Effector memory CD8-positive, alpha-beta T cell (primary cell): Measurements from ENCODE around the gene RAI1.

Source experiments
- ATAC-seq: fragments of 150-1000 bp; cut with Tn5 transposase; replicated peaks from 2 replicates; pipeline ENCODE4 v1.10.0; 2021; ENCODE audit warnings: mild to moderate bottlenecking, moderate library complexity
- DNase-seq, 3 experiments: peaks; one replicate each; pipeline ENCODE4 v3.0.0; 2021
- H3K27ac Mint-ChIP-seq, 2 donors: one replicate each; pipeline ENCODE4 v1.8.0; 2022; ENCODE audit warnings: mild to moderate bottlenecking in 2 of 2, mixed read lengths in 2 of 2, moderate library complexity in 2 of 2
- H3K27me3 Mint-ChIP-seq, 2 donors: one replicate each; pipeline ENCODE4 v1.8.0; 2022; ENCODE audit warnings: mixed read lengths in 2 of 2
- H3K36me3 Mint-ChIP-seq: one replicate; pipeline ENCODE4 v1.8.0; 2022; ENCODE audit warnings: mild to moderate bottlenecking, moderate library complexity, mixed read lengths; ENCODE audit not compliant: insufficient read depth
- H3K4me1 Mint-ChIP-seq, 2 donors: one replicate each; pipeline ENCODE4 v1.8.0; 2022; ENCODE audit warnings: low read depth in 2 of 2, mixed read lengths in 2 of 2
- H3K4me3 Mint-ChIP-seq, 2 donors: one replicate each; pipeline ENCODE4 v1.8.0; 2022; ENCODE audit warnings: mild to moderate bottlenecking in 2 of 2, mixed read lengths in 2 of 2, moderate library complexity in 2 of 2
- H3K9me3 Mint-ChIP-seq, 2 donors: one replicate each; pipeline ENCODE4 v1.8.0; 2022; ENCODE audit warnings: mixed read lengths in 2 of 2

Gene RAI1

GRCh38 chr17:17736205-17737183 lies 55.2 kb downstream of the RAI1 start:
- Mint-ChIP-seq H3K9me3 (no peaks in the 10 kb centered on the region), H3K4me1 (peaks cover 26 to 30% of the 10 kb centered on the region in 2 donors), H3K27me3 (no peaks in the 10 kb centered on the region), H3K27ac (peak overlapping the region in 1 of 2 donors; percentile 88), H3K4me3 (no peak overlapping the region), H3K36me3 (no peaks in the 10 kb centered on the region)
- ATAC-seq (no peak), DNase-seq (no peak)

GRCh38 chr17:17737961-17738894 lies 57.0 kb downstream of the RAI1 start:
- DNase-seq (no peak), ATAC-seq (no peak)
- Mint-ChIP-seq H3K36me3 (no peaks in the 10 kb centered on the region), H3K27ac (peak overlapping the region in 1 of 2 donors; percentile 60), H3K27me3 (no peaks in the 10 kb centered on the region), H3K4me3 (no peak overlapping the region), H3K9me3 (no peaks in the 10 kb centered on the region), H3K4me1 (peaks cover 26 to 28% of the 10 kb centered on the region in 2 donors)

- H3K4me3 Mint-ChIP-seq: no peak overlapping the region
- no peaks in the 10 kb centered on the region for H3K9me3 Mint-ChIP-seq
- H3K27me3 Mint-ChIP-seq: no peaks in the 10 kb centered on the region
- no peaks in the 10 kb centered on the region for H3K36me3 Mint-ChIP-seq
- H3K4me1 Mint-ChIP-seq: peaks cover 23 to 25% of the 10 kb centered on the region in 2 donors
- ATAC-seq: no peak
- DNase-seq: no peak
- peak overlapping the region in 1 of 2 donors; percentile 21 for H3K27ac Mint-ChIP-seq
Observed at GRCh38 chr17:17738901-17739300, 57.6 kb downstream of the RAI1 start.

GRCh38 chr17:17739388-17740066 lies 58.3 kb downstream of the RAI1 start:
- no peak overlapping the region for H3K4me3 Mint-ChIP-seq
- H3K9me3 Mint-ChIP-seq: no peaks in the 10 kb centered on the region
- no peak for ATAC-seq
- no peaks in the 10 kb centered on the region for H3K36me3 Mint-ChIP-seq
- no peaks in the 10 kb centered on the region for H3K27me3 Mint-ChIP-seq
- DNase-seq: no peak
- H3K4me1 Mint-ChIP-seq: peaks cover 22% of the 10 kb centered on the region in 2 donors
- H3K27ac Mint-ChIP-seq: peak overlapping the region in 1 of 2 donors; percentile 21

DNA sequence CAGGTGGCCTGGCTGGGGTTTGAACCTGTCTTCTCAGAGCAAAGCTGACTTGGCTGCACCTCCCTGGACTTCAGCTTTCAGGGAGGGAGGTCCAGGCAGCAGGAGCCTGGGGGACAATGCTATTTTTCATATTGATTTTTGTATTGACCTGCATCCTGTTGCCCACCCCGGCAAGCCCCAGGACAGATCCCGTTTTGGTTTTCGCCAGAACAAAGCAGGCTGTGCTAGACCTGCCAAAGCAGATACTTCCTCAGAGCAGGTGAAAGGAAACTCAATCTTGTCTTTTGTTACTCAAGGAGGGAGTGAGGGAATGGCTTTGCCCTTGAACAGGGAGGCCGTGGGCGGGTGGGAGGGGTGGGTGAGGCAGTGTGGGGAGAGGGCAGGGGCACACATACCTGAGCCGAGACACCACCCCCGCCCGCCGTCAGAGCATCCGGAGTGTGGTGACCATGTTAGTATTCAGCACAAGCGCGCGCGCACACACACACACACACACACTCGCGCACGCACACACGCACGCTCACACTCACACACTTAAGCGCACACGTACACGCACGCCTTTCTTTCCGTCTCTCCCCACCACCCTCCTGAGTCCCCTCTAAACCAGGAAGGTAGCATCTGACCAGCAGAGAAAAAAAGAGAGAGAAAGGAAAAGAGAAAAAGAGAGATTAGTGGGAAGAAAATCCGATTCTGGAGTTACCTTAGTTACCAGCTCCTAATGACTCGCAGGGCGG lies 59.5 kb downstream of the RAI1 start:
- DNase-seq (no peak), ATAC-seq (peak; percentile 42)
- Mint-ChIP-seq H3K4me3 (peak overlapping the region in 1 of 2 donors; percentile 19), H3K9me3 (no peaks in the 10 kb centered on the region), H3K36me3 (no peaks in the 10 kb centered on the region), H3K4me1 (peaks cover 20 to 23% of the 10 kb centered on the region in 2 donors), H3K27me3 (no peaks in the 10 kb centered on the region), H3K27ac (peak overlapping the region in 1 of 2 donors; percentile 76)

DNA sequence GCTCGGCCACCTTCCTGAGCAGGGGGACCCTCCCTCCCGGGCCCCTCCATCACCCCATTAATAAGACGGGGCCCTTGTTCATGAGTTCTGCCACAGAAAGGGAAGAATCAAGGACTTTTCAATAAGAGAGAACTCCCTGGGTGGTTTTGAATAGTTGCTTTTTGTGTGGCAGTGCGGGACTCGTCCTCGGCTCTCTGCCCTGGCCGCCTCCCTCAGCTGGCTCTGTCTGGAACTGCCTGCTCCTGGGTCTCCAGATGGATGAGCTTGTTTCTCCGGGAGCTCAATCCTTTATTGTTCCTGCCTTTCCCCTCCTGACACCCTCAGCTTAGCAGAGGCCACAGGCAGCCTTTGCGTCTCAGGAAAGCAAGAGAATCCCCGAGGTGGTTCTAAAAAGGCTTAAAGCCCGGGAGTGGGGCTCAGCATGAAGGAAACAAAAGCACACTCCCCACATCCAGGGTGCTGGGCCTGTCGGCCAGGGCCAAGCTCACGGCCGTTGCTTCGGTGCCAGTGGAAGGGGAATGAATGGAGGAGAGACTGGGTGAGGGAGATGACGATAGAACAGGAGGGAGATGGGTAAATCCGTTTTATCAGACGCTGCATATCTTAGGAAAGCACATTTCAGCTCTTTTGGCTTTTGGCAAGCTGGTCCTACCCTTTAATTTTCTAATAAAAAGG lies 60.2 kb downstream of the RAI1 start:
- Mint-ChIP-seq H3K27ac (peak overlapping the region in 1 of 2 donors; percentile 74), H3K4me1 (peaks cover 14 to 16% of the 10 kb centered on the region in 2 donors), H3K9me3 (no peaks in the 10 kb centered on the region), H3K4me3 (no peak overlapping the region), H3K27me3 (no peaks in the 10 kb centered on the region), H3K36me3 (no peaks in the 10 kb centered on the region)
- no peak for ATAC-seq
- DNase-seq: no peak

GRCh38 chr17:17742133-17742621 lies 60.9 kb downstream of the RAI1 start:
- Mint-ChIP-seq H3K36me3 (no peaks in the 10 kb centered on the region), H3K4me3 (no peak overlapping the region), H3K4me1 (peaks cover 9 to 10% of the 10 kb centered on the region in 2 donors), H3K27me3 (no peaks in the 10 kb centered on the region), H3K9me3 (no peaks in the 10 kb centered on the region), H3K27ac (no peak overlapping the region)
- ATAC-seq (no peak), DNase-seq (no peak)

GRCh38 chr17:17742688-17743390 lies 61.6 kb downstream of the RAI1 start:
- no peak overlapping the region for H3K27ac Mint-ChIP-seq
- ATAC-seq (no peak), DNase-seq (no peak)
- H3K27me3 Mint-ChIP-seq: no peaks in the 10 kb centered on the region
- H3K36me3 Mint-ChIP-seq: no peaks in the 10 kb centered on the region
- no peak overlapping the region for H3K4me3 Mint-ChIP-seq
- H3K4me1 Mint-ChIP-seq: peaks cover 10 to 11% of the 10 kb centered on the region in 2 donors
- H3K9me3 Mint-ChIP-seq: no peaks in the 10 kb centered on the region

- Mint-ChIP-seq H3K36me3 (no peaks in the 10 kb centered on the region), H3K4me1 (peaks cover 14 to 16% of the 10 kb centered on the region in 2 donors), H3K27me3 (no peaks in the 10 kb centered on the region), H3K4me3 (no peak overlapping the region), H3K9me3 (no peaks in the 10 kb centered on the region), H3K27ac (no peak overlapping the region)
- ATAC-seq: no peak
- DNase-seq: no peak
Observed at GRCh38 chr17:17743391-17744112, 62.3 kb downstream of the RAI1 start.

DNA sequence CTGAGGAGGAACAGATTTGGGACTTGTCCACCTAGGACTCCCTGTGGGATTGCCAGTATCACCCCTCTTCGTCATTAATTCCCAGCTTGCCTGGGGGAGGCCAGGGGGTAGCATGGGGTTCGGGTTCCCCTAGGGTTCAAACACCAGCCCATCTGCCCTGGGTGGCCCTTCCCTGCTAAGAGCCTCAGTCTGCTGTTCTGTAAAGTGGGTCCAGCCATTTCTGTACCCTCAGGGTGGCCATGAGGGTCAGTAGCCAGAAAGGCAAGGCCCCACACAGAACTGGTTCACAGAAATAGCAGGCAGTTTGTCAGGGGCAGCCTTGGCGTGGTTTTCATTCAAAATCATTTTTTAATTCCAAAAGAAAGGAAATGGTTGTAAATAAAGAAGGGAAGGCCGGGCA lies 62.9 kb downstream of the RAI1 start:
- H3K4me1 Mint-ChIP-seq: peaks cover 12 to 18% of the 10 kb centered on the region in 2 donors
- H3K9me3 Mint-ChIP-seq: no peaks in the 10 kb centered on the region
- no peak overlapping the region for H3K4me3 Mint-ChIP-seq
- ATAC-seq: no peak
- DNase-seq: no peak
- H3K27ac Mint-ChIP-seq: no peak overlapping the region
- H3K27me3 Mint-ChIP-seq: no peaks in the 10 kb centered on the region
- no peaks in the 10 kb centered on the region for H3K36me3 Mint-ChIP-seq
